Measurements from ENCODE around the gene NECTIN4. TPM values are rescaled to one million over a fixed set of nuclear protein-coding genes. Genes with fewer than 3 reads are reported as not detected.

Gene NECTIN4
- not detected in 2 replicates for total RNA-seq (2014; rRNA removed; shearing (Covaris generic))
- total RNA-seq (2022), result not detected in 2 replicates
- percentile 7 among the genes with signal in this experiment for Bru-seq, nascent RNA
- percentile 10 among the genes with signal in this experiment for BruChase-seq, experiment 1, labeled RNA remaining after a 6-hour chase
- percentile 7 among the genes with signal in this experiment for BruChase-seq, experiment 2, labeled RNA remaining after a 2-hour chase
- long read RNA-seq, result 0 reads

DNA sequence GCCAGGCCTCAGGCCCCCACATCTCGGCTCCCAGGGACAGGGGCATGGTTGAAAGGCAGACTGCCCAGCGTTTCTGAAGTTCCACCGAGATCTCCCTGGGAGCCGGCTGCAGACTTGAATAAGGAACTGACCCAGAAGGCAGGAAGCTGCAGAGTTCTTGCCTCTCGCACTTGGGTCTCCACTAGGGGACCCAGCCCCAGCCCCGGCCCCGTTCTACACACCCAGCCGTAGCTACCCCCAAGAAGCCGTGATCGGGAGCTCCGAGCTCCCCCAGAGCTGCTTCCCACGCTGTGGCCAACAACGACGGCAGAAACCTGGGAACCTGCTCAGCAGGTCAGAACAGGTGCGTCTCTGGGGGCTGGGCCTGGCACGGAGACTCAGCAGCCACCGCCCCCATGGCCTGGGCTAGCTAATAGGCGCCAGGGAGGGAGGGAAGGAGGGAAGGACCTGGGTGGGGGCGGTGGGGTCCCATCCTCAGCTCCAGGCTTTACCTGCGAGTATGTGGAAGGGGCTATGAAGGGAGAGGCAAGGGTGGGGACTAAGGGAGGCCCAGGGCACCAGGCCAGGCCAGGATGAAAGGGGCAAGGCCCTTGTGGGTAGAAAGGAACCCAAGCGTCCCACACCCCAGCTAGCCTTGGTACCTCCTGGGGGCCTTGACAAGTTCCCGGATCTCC is at the start of gene NECTIN4:
Gene NECTIN4, minus strand, starts transcription at position 308 of the 674 bp plus-strand sequence. Its CDS starts 262 bp downstream, at position 46.
- Histone ChIP-seq H3K27ac (ENCODE audit: low read depth, low read length, poor library complexity, severe bottlenecking) (no peak within 1 kb of the TSS), H3K4me2 (ENCODE audit: low read length) (no peak within 1 kb of the TSS), H3K9me2 (ENCODE audit: insufficient read depth, low read length) (no peaks in the 10 kb centered on the region), H3K9me3 (ENCODE audit: low read length) (no peaks in the 10 kb centered on the region), H3K79me2 (ENCODE audit: insufficient read depth, low read depth, low read length) (no peaks in the 10 kb centered on the region), H3K4me1 (ENCODE audit: insufficient read depth, low read length, poor library complexity, severe bottlenecking) (no peaks in the 10 kb centered on the region), H3K36me3 (ENCODE audit: insufficient read depth, low read length) (no peaks in the 10 kb centered on the region), H3K4me3 (ENCODE audit: low read depth, low read length, poor library complexity, severe bottlenecking) (no peak within 1 kb of the TSS), H2AFZ (ENCODE audit: low read length) (no peak within 1 kb of the TSS), H4K20me1 (ENCODE audit: insufficient read depth, low read length) (no peaks in the 10 kb centered on the region)
- no TSS peak for BruUV-seq (replicated peaks)
- DNase-seq (ENCODE audit: low spot score), result no peak
- ChIA-PET CTCF (ENCODE audit: unreplicated experiment) (no interaction called here), POLR2A (interaction anchor here (0.6 kb wide), 1 partner anchor 51 kb away, joined by 3 read pairs; no protein-coding TSS in a partner anchor)
- intact Hi-C loops (cut with micrococcal nuclease; ENCODE audit: unreplicated experiment), result no loop called here
- TF ChIP-seq EZH2phosphoT487 (IDR thresholded peaks at IDR 0.05; ENCODE audit: borderline replicate concordance, low read depth, low read length) (no peak), CTCF (conservative IDR thresholded peaks at IDR 0.05; ENCODE audit: low read length) (no peak)

DNA sequence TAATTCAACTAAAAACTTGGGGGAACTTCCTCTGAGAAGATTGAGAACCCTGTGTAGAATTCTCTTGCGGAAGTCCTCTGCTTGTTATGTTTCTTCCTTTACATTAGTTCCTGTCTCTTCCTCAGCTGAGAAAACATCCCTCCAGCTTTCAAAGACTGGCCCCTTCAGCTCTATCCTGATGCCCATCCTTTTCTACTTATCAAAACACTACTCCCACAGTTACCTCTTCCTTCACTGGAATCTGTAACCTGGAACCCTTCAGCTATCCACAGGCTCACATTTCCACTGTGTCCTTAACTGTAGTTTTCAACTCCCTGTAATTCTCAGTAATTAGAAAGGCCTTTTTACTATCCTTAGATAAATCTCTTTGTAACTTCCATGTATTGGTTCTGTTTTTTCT is 49.1 kb upstream of the NECTIN4 start:
- no peaks in the 10 kb centered on the region for H4K20me1 ChIP-seq (ENCODE audit: insufficient read depth, low read length)
- DNase-seq (ENCODE audit: low spot score), result no peak
- H2AFZ ChIP-seq (ENCODE audit: low read length), result no peak overlapping the region
- H3K36me3 ChIP-seq (ENCODE audit: insufficient read depth, low read length), result no peaks in the 10 kb centered on the region; the same call in 1 of the 2 replicates
- ChIA-PET CTCF (ENCODE audit: unreplicated experiment) (interaction anchor here (1.0 to 1.9 kb wide), 2 partner anchors 27 to 141 kb away, joined by 3 to 5 read pairs; partner anchors contain the start of gene PPOX), POLR2A (interaction anchor here (0.9 to 1.2 kb wide), 5 partner anchors 8 to 91 kb away, joined by 3 to 5 read pairs (median 4); partner anchors contain the start of genes NIT1, PFDN2 and TOMM40L)
- H3K79me2 ChIP-seq (ENCODE audit: insufficient read depth, low read depth, low read length), result peaks cover 6% of the 10 kb centered on the region; the same call in 1 of the 2 replicates
- no TSS peak for BruUV-seq (replicated peaks)
- H3K4me1 ChIP-seq (ENCODE audit: insufficient read depth, low read length, poor library complexity, severe bottlenecking), result peaks cover 18% of the 10 kb centered on the region
- H3K9me2 ChIP-seq (ENCODE audit: insufficient read depth, low read length), result no peaks in the 10 kb centered on the region
- no peaks in the 10 kb centered on the region for H3K9me3 ChIP-seq (ENCODE audit: low read length)
- no peak overlapping the region for H3K4me3 ChIP-seq (ENCODE audit: low read depth, low read length, poor library complexity, severe bottlenecking)
- no peak for TF ChIP-seq CTCF (conservative IDR thresholded peaks at IDR 0.05; ENCODE audit: low read length)
- TF ChIP-seq EZH2phosphoT487 (IDR thresholded peaks at IDR 0.05; ENCODE audit: borderline replicate concordance, low read depth, low read length), result no peak
- no peak overlapping the region for H3K27ac ChIP-seq (ENCODE audit: low read depth, low read length, poor library complexity, severe bottlenecking)
- intact Hi-C loops (cut with micrococcal nuclease; ENCODE audit: unreplicated experiment), result loop anchor here (2.0 kb wide), 1 partner anchor 142 kb away; no protein-coding TSS in a partner anchor
- no peak overlapping the region for H3K4me2 ChIP-seq (ENCODE audit: low read length)
